Fibroblast of skin of back (primary cell): ENCODE data around the gene IL1R2.
"Not testable (repeated sequence)": the region's sequence is repeated elsewhere in the genome, so short reads cannot be mapped to it uniquely, and the experiment has no call there.

ENCODE experiments used
- DNase-seq: peaks from one replicate; pipeline ENCODE4 v3.0.0-alpha.2; 2013

IL1R2 gene

DNA sequence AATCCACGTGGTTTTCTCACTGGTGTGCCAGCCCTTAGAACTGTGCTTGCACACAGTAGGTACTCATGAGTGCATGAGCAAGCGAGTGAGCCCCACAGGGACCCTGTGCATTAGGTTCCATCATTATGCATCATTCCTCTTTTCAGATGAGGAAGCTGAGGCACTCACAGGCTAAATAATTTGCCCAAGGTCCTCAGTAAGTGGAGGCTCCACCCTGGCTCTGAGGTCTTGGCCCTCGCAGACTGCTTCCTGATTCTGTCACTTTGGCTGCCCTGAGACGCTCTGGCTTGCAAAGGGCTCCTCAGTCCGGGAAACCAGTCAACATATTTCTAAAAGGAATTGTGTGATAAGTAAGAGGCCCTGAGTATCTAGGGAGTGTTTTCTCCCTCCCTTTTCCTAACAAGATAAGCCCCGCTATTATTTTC is 71.7 kb downstream of the IL1R2 start:
- peak; percentile 47 for DNase-seq

DNA sequence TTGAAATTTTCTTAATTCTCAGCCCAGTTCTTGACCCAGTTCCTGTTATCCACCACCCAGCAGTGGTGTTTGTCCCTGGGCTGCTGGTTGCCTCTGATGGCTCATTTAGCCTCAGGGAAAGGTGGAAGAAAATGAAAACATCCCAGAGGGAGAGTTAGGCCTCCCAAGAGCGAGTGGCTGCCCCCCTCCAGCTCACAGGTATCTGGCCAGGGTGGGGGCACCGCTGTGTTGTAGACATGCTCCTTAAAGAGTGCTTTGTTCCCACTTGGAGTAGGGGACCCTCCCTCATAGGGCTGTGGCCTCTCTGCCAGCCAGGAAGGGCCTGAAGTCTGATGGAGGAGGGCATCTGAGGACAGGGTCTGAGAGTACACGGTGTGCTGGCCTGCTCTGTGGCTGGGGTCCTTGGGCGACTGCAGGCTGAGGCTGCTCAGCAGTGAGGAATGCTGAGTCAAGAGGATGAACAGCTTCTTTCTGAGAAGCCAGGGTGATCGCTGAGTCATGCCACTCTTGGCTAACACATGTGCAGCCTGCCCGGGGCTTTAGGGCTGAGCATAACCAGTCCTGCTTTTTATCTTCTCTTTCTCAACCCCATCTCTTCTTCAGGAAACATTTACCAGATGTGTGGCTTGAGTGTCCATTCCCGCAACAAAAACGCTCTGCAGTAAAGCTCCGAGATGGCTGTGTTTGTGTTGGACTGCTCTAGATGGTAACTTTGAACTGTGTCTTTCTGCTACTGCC is 72.3 kb downstream of the IL1R2 start:
- peak; percentile 96 for DNase-seq

DNA sequence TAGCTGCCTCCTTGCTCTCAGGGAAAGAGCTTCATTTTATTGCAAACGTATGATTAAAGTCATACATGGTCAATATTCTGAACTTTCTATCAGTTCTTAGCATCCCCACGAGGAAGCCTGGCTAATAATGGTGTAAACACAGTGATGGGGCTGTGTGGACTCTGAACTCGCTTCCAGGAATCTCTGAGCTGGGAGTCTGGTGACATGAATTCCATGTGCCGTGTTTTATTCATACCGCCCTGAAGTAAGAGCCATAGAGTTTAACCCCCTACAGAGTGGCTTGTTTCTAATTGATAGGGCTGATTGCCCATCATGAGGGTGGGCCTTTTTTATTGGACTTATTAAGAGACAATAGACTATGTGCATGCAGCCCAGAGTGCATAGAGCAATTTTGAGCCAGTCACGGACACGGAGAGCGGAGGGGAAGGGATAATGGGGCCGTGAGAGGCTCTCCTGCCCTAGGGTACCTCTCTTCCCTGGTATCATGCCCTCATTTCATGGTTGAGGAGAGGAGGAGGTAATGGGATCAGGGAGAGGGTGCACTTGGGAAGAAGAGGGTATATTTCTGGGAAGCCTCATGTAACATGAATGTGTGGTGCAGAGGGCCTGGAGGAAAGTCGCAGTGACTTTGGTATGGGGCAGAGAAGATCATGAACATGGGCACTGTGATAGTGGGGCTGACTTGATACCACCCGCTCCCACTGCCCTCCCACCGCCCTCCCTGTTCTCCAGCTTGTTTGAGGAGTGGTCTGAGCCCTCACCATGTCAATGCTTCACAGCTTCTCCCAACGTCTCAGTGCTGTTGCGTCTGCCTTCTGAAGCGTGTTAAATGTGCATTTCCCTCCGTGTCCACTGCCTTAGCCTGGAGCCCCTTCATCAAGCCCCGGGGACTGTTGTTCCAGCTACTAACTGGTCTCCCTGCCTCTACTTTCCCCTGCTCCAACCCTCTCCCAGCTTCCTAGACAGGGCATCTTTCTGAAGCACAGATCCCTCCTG is 73.2 kb downstream of the IL1R2 start:
- peak; percentile 60 for DNase-seq

DNA sequence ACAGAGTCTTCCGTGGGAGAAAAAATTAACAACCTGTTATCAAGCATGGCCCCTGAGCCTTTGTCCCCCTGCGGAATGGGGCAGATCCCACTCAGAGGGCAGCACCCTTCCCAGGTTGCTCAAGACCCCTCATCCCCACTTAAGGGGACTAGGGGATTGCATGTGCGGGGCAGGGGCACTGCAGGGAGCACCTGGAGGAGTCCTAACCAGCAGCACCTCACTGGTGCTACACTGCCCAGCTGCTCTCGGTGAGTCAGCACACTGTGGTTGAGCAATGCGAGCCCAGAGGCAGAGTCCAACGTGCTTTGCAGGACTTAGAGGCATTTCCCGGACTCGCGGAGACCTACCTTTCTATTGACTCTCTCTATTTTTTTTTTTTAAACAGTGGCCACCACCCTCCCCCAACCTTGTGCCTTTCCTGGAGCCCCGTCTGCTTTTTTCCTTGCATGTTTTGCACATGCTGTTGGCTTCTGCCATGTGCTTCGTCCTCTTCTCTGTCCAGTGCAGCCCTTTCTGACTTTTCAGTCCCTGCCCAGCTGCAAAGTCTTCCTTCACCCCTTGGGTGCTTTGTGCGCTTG is 74.0 kb downstream of the IL1R2 start:
- DNase-seq: peak; percentile 42

DNA sequence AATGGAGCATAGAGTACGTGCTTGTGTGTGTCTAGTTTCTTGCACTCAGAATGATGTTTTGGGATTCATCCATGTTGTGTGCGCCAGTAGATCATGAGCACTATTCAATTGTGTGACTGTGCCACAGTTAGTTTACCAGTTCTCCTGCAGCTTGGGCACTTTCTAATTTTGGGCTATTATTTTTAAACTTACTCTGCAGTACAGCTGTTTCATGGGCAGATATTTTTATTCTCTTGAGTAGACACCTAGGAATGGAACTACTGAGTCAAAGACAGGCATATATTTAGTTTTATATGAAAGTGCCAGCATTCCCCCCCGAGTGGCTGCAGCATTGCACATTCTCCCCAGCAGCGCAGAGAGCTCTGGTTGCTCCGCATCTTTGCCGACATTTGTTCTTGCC is 74.8 kb downstream of the IL1R2 start:
- no peak for DNase-seq

DNA sequence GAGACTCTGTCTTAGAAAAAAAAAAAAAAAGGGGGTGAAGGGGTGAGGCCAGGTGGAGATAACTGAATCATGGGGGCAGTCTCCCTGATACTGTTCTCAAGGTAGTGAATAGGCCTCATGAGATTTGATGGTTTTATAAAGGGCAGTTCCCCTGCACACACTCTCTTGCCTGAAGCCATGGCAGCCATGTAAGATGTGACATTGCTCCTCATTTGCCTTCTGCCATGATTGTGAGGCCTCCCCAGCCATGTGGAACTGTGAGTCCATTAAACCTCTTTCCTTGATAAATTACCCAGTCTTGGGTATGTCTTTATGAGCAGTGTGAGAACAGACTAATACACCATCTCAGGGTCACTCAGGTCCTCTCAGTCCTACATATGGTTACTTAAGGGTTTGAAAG is 76.4 kb downstream of the IL1R2 start:
- not testable (repeated sequence) for DNase-seq

DNA sequence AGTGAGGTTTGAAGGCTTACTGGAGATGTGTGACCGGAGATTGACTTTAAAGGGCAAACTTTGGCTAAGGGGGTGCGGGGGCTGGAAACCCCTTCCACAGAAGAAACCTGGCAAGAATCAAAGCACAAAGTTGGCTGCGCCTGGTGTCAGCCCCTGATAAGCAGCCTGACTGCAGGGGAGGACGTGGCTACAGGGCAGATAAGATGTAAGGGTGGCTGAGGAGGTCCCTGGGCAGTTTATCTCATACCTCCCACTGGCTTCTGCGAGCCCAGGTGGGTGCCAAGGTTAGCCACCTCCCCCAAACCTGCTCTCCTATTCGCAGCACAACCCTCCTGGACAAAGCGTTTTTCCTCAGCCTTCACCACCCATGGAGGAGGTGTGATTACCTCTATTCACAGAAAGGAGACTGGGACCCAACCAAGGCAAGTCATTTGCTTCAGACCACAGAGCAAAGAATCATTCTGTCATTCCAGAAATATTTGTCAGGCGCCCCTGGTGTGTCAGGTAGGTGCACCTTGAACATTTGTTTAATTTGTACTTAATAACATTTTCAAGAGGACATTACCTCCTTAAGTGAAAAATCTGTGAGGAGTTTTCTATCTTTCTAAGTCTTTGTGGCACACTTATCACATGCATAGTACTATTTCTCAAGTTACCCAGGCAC is 77.7 kb downstream of the IL1R2 start:
- DNase-seq: no peak

DNA sequence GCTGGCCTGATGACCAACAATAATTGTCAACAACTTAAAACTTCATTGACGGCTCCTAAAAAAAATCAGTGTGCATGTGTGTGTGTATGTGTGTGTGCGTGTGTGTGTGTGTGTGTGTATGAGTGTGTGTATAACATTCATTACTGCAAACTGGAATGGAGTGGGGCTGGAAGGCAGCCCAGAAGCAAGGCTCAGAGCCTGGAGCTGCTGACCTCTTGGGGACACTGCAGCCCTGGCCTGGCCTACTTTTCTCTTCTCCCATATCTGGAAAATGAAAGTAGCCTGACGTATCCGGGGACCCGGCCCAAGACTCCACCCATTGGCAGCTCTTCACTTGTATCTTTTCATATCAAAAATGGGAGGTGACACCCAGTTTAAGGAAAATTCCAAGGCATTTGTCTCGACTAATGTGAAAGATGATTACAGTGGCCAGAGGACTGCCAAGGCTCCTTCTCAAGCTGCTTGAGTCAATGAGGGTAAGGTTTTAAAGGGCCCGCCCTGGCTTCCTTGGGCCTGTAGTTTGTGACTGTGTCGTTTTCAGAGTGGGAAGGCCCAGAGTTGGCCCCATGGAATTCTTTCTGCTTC is 78.4 kb downstream of the IL1R2 start:
- DNase-seq: no peak

DNA sequence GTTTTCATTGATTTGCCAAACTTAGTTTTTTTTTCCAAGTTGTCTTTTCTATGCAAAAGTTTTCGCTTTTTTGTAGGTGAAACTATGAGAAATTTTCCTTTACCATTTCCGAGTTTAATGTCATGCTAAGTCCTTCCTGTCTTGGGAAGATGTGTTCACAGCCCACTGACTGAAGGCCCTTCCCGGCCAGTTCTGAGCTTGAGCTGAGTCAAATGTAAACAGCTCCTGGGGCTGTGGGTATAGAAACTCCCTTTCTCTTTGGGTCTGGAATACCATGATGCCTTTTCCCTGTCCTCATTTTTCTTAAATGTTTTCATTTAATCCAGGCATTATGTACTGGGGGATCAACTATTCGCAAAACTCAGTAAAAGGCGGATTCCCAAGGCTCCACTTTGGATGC is 81.0 kb downstream of the IL1R2 start:
- no peak for DNase-seq

DNA sequence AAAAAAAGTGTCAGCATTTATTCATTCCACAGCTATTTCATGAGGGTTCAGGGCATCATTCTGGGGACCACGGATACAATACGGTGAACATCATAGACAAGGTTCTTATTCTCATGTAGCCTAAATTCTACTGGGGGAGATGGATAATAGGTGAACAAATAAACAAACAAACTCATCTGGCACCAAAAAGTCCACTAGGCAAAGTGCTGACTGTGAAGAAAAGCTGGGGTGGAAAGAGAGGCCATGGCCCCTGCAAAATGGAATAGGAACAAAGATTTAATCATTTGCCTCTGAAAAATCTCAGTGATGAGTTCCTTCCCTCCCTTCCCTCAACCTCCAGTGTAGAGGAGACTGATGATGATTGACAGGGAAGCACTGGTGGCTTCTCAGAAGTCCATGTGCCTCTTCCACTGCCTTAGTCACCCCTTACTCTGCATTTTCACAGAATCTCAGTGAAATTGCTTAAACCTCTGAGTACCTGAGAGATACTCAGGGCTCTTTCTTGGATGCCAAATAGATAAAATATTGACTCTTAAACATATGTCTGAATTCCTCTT is 81.5 kb downstream of the IL1R2 start:
- no peak for DNase-seq

DNA sequence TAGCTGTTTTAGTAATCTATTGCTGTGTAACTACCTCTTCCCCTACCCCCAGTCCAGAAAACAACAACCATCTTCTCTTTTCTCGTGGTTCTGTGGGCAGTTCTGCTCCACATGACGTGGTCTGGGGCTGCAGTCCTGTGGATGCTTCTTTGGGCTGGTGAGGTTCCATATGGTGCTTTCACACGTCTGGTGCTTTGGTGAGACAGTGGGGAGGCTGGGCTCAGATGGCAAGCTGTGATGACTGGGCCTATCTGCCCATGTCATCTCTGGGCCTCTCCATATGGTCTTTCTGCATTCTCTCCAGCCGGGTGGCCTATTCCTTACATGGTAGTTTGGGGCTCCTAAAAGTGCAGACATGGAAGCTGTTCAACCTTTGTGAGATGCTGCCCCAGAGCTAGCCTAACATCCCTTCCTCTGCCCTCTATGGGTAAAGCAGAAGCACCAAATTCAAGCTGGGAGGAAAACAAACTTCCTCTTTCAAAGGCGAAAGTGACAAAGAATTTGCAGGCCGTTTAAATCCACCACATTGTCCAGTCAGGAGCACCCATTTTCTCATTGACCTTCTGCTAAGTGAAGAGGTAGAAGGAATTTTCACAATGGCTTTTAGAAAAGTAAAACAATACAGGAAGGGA is 82.5 kb downstream of the IL1R2 start:
- DNase-seq: no peak

DNA sequence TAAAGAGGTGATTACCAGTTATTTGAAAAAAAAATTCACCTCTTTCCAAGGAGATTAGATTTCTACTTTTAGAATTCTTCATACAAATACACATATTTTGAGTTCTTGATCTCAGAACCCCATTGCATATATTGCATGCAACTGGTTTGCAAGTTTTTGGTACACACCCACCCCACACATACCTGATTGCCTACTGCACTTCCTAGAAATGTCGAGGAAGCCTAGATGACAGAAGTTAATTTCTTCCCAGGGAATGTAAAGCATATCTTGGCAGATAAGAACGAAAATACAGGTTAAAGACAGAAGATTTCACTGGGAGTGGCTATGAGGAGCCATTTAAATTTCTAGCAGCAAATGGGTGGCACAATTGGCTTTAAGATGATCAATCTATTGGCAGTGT is 83.7 kb downstream of the IL1R2 start:
- no peak for DNase-seq

DNA sequence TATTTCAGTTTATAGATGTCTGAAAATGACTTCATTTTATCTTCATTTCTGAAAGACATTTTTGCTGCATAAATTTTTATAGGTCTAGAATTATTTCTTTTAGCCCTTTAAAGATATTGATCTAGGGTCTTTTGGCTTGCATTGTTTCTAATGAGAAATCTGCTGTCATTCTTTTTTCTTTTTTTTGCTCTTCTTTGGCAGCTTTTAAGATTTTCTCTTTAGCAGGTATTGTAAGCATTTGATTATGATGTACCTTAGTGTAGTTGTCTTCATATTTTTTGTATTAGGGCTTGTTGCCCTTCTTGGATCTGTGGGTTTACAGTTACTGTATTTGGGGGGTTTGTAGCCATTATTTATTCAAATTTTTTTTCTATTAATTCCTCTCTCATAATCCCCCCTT is 84.8 kb downstream of the IL1R2 start:
- no peak for DNase-seq
